ENCODE data around the gene HSCB. TPM values are rescaled to one million over a fixed set of nuclear protein-coding genes. Genes with fewer than 3 reads are reported as not detected.
"Not testable (repeated sequence)": the region's sequence is repeated elsewhere in the genome, so short reads cannot be mapped to it uniquely, and the experiment has no call there.

HSCB gene, protein sequence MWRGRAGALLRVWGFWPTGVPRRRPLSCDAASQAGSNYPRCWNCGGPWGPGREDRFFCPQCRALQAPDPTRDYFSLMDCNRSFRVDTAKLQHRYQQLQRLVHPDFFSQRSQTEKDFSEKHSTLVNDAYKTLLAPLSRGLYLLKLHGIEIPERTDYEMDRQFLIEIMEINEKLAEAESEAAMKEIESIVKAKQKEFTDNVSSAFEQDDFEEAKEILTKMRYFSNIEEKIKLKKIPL
- 5.4 TPM for total RNA-seq (ENCODE audit: unreplicated experiment)
- long read RNA-seq, partial matches to known transcripts = 1 of 10 reads
- long read RNA-seq, other reads (novel, unspliced or antisense) = 6 of 10 reads

DNA sequence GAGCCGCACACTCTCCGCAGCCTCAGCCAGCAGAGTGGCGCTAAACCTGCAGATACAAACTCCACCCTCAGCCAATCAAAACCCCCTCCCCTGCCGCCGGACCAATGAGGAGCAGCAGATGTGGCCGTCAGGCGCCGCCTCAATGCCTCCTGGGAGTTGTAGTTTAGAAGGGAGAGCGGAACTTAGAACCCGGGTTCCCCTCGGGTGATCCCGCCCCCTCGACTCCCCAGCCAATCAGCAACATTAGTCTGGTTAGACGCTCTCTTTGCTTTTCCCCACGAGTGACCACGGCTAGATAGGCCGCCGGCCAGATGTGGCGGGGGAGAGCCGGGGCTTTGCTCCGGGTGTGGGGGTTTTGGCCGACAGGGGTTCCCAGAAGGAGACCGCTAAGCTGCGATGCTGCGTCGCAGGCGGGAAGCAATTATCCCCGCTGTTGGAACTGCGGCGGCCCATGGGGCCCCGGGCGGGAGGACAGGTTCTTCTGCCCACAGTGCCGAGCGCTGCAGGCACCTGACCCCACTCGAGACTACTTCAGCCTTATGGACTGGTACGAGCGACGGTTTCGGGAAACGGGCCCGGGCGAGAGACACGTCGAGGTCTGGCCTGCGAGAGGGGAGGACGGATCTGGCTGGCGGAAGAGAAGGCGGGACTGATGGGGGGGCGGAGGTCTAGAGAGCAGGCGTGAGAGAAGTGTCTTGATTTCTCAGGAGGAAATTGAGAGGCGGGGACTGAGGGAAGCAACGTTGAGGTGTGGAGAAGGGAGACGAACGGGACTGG lies at the start of gene HSCB, which contains the start of gene CHEK2:
TSS of gene HSCB (plus strand) at position 255 of the 777 bp plus-strand sequence. CDS start at position 312, 57 bp downstream.
TSS of gene CHEK2 (minus strand) at position 36 of the 777 bp plus-strand sequence. CDS start 7,099 bp downstream, outside the sequence.
- peak; percentile 96 for DNase-seq
- Mint-ChIP-seq H3K4me1 (ENCODE audit: low read depth, unreplicated experiment) (peaks cover 6% of the 10 kb centered on the region), H3K27me3 (ENCODE audit: unreplicated experiment) (peaks cover 6% of the 10 kb centered on the region), H3K4me3 (ENCODE audit: unreplicated experiment) (peak within 1 kb of the TSS; percentile 88), H3K27ac (ENCODE audit: unreplicated experiment) (peak within 1 kb of the TSS; percentile 89), H3K36me3 (ENCODE audit: unreplicated experiment) (no peaks in the 10 kb centered on the region), H3K9me3 (ENCODE audit: unreplicated experiment) (peaks cover 2% of the 10 kb centered on the region)
- TF ChIP-seq, protein P1, sequence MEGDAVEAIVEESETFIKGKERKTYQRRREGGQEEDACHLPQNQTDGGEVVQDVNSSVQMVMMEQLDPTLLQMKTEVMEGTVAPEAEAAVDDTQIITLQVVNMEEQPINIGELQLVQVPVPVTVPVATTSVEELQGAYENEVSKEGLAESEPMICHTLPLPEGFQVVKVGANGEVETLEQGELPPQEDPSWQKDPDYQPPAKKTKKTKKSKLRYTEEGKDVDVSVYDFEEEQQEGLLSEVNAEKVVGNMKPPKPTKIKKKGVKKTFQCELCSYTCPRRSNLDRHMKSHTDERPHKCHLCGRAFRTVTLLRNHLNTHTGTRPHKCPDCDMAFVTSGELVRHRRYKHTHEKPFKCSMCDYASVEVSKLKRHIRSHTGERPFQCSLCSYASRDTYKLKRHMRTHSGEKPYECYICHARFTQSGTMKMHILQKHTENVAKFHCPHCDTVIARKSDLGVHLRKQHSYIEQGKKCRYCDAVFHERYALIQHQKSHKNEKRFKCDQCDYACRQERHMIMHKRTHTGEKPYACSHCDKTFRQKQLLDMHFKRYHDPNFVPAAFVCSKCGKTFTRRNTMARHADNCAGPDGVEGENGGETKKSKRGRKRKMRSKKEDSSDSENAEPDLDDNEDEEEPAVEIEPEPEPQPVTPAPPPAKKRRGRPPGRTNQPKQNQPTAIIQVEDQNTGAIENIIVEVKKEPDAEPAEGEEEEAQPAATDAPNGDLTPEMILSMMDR (IDR thresholded peaks at IDR 0.05; ENCODE audit: partially characterized antibody, unreplicated experiment) = no peak

DNA sequence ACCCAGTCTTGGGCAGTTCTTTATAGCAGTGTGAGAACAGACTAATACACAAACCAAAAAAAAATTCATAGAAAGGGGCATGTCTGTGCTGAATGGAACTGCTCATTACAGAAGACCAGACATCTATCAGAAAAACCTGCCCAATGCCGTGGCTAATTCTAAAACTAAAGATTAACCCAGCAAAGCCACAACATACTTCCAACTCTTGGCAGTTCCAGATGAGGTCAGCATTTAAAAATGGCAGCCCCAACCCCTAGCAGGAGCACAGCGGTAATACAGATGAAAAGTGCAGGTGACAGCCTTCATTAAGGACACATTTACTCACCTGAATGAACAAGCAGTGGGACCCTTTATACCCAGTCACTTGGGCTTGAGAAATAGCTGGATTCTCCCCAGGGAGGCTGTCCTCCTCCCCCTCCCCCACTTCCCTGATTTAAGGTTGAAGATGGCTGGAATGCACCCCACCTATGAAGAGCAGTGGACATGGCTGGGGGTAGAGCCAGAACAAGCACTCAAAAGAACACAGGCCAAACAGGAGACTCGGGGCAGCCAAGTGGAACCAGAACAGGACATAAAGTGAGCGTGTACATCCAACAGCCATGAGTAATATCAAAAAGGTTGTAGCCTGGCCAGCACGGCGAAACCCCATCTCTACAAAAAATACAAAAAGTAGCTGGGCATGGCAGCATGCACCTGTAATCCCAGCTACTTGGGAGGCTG lies 48.6 kb upstream of the HSCB start:
- not testable (repeated sequence) for DNase-seq; H3K36me3 Mint-ChIP-seq (ENCODE audit: unreplicated experiment); H3K9me3 Mint-ChIP-seq (ENCODE audit: unreplicated experiment); H3K4me1 Mint-ChIP-seq (ENCODE audit: low read depth, unreplicated experiment); H3K4me3 Mint-ChIP-seq (ENCODE audit: unreplicated experiment); H3K27me3 Mint-ChIP-seq (ENCODE audit: unreplicated experiment); H3K27ac Mint-ChIP-seq (ENCODE audit: unreplicated experiment)

DNA sequence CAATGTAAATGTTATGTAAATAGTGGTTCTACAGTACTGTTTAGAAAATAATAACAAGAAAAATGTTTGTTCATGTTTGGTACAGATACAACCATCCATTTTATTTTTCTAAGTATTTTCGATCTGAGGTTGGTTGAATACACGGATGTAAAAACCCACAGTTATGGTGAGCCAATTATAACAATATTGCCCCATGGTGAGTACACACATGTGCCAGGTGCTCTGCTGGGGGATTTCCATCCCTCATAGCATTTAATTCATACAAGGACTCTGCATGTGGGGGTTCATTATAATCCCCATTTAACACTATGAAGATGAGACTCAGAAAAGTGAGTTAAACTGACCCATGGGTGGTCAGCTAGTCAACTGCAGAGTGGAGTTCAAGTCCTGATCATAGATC lies 38.9 kb upstream of the HSCB start:
- H3K4me3 Mint-ChIP-seq (ENCODE audit: unreplicated experiment) = no peak overlapping the region
- DNase-seq = no peak
- no peaks in the 10 kb centered on the region for H3K4me1 Mint-ChIP-seq (ENCODE audit: low read depth, unreplicated experiment)
- peaks cover 4% of the 10 kb centered on the region for H3K36me3 Mint-ChIP-seq (ENCODE audit: unreplicated experiment)
- H3K9me3 Mint-ChIP-seq (ENCODE audit: unreplicated experiment) = no peaks in the 10 kb centered on the region
- TF ChIP-seq, protein P1 (IDR thresholded peaks at IDR 0.05; ENCODE audit: partially characterized antibody, unreplicated experiment) = no peak
- no peak overlapping the region for H3K27ac Mint-ChIP-seq (ENCODE audit: unreplicated experiment)
- no peaks in the 10 kb centered on the region for H3K27me3 Mint-ChIP-seq (ENCODE audit: unreplicated experiment)

DNA sequence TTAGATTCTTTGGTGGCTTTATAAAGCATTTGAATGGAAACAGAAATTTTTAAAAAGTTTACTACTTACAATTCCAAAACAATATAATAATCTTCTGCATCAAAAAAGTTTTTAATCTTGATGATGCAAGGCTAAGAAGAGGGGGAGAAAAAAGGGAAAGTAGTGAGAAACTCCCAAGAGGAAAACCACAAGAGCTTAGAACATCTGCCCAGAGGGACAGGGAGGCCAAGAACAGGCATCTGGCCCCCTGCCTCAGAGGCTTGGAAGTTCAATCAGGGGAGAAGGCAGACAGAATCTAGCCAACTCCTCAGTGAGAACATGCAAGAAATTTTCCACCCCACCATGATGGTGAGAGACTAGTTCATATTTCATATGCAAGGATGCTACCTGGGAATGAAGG lies 38.4 kb upstream of the HSCB start:
- no peaks in the 10 kb centered on the region for H3K27me3 Mint-ChIP-seq (ENCODE audit: unreplicated experiment)
- TF ChIP-seq, protein P1 (IDR thresholded peaks at IDR 0.05; ENCODE audit: partially characterized antibody, unreplicated experiment) = no peak
- H3K4me1 Mint-ChIP-seq (ENCODE audit: low read depth, unreplicated experiment) = no peaks in the 10 kb centered on the region
- no peak for DNase-seq
- H3K27ac Mint-ChIP-seq (ENCODE audit: unreplicated experiment) = no peak overlapping the region
- no peak overlapping the region for H3K4me3 Mint-ChIP-seq (ENCODE audit: unreplicated experiment)
- H3K36me3 Mint-ChIP-seq (ENCODE audit: unreplicated experiment) = peaks cover 4% of the 10 kb centered on the region
- no peaks in the 10 kb centered on the region for H3K9me3 Mint-ChIP-seq (ENCODE audit: unreplicated experiment)

GRCh38 chr22:28706845-28707244 lies 35.0 kb upstream of the HSCB start:
- Mint-ChIP-seq H3K4me1 (ENCODE audit: low read depth, unreplicated experiment) (no peaks in the 10 kb centered on the region), H3K9me3 (ENCODE audit: unreplicated experiment) (no peaks in the 10 kb centered on the region), H3K36me3 (ENCODE audit: unreplicated experiment) (peaks cover 4% of the 10 kb centered on the region), H3K27ac (ENCODE audit: unreplicated experiment) (no peak overlapping the region), H3K4me3 (ENCODE audit: unreplicated experiment) (no peak overlapping the region), H3K27me3 (ENCODE audit: unreplicated experiment) (no peaks in the 10 kb centered on the region)
- no peak for DNase-seq
- TF ChIP-seq, protein P1 (IDR thresholded peaks at IDR 0.05; ENCODE audit: partially characterized antibody, unreplicated experiment) = no peak
